Stimulated activated CD4-positive, alpha-beta T cell treated with anti-CD3 and anti-CD28 coated beads, TNF-alpha, amount 100 ng/mL, for 24 hours (primary cell): ENCODE measurements around the gene POLD1.
"Not testable (repeated sequence)": the region's sequence is repeated elsewhere in the genome, so short reads cannot be mapped to it uniquely, and the experiment has no call there.

ENCODE experiments used
- DNase-seq, 3 experiments: peaks; one replicate each; pipeline ENCODE4 v3.0.0-alpha.2; 2020; ENCODE audit warnings: low read depth in 3 of 3

POLD1 gene

DNA sequence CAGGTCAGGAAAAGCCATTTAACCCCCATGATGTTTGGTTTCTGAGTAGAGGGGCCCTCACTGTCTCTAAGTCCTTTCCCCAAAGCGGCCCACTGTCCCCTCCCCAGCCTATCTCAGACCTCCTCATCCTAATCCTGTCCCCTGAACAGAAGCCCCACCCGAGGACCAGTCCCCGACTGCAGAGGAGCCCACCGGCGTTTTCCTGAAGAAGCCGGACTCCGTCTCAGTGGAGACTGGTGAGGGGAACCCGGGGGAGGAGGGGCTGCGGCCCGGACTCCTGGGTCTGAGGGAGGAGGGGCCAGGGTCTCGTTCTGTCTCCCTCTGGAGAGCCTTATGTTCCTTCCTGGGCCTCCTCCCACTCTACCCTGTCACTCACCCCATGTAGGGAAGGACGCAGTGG lies 51.5 kb downstream of the POLD1 start:
- DNase-seq: no peak

DNA sequence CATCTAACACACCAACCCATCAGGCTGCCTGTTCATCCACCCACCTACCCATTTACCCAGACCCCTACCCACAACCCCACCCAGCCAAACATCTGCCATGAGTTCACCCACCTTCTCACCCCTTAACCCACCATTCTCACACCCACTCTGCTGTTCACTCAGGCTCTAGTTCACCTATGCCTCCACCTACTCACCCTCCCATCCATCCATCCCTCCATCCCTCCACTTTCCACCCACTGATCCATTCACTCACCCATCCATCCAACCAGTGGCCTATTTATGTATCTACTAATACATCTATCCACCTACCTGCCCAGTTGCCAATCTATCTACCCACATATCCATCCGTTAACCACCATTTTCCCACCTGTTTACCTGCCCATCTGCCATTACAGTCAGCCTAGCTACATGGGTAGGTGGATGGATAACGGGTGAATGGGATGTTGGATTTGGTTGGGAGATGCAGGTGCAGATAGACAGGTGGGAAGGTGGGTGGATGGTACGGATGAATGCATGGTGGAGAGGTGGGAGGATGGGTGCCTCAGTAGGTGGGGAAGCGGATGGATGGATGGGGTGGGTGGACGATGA lies 53.8 kb downstream of the POLD1 start:
- no peak for DNase-seq

DNA sequence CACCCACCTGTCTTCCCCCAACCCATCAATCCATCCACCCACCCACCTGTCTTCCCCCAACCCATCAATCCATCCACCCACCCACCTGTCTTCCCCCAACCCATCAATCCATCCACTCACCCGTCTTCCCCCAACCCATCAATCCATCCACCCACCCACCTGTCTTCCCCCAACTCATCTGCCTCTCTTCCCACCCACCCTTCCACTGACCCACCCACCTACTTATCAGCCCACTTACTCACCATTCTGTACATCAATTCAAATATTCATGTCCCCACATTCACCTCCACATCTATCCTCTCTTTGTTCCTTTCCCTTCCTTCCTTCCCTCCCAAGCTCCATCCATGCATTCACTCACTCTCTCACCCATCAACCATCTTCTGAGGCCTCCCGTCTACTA lies 55.0 kb downstream of the POLD1 start:
- not testable (repeated sequence) for DNase-seq

DNA sequence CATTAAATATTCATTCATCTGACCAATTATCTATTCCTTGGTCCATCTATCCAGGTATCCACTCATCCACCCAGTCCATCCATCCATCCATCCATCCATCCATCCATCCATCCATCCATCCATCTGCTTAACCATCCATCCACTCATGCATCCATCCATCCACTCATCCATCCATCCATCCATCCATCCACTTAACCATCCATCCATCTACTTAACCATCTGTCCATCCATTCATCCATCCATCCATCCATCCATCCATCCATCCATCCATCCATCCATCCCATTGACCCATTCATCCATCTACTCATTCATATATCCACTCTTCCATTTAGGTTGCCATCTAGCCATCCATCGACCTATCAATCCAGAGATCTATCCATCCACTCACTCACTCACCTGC lies 59.9 kb downstream of the POLD1 start:
- no peak for DNase-seq

DNA sequence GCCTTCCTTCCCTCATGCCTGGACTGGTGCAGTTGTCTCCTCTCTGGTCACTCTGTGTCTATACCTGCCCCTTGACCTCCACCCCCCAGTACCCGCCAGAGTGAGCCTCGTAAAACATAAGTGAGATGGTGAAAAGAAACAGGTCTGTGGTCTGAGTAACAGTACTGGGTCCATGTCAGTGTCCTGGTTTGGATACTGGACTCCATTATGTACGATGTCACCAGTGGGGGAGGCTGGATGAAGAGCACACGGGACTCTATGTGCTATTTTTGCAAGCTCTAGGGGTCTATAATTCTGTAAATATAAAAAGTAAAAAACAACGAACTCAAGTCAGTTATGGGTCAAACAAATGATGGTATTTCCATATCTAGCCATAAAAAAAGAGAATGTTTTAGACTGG lies 62.9 kb downstream of the POLD1 start:
- DNase-seq: no peak

DNA sequence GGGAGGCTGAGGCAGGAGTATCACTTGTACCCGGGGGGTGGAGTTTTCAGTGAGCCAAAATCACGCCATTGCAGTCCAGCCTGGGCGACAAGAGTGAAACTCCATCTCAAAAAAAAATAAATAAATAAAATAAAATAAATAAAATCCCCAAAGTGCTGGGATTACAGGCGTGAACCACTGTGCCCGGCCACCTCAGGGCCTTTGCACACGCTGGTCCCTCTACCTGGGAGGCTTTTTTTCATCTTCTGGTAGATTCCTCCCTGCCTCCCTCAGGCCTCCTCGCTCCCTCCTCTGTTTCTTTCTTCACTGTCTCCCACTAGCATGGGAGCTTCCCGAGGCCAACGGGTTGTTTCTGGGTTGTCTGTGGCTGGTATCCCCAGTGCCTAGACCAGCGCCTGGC lies 63.6 kb downstream of the POLD1 start:
- no peak for DNase-seq

DNA sequence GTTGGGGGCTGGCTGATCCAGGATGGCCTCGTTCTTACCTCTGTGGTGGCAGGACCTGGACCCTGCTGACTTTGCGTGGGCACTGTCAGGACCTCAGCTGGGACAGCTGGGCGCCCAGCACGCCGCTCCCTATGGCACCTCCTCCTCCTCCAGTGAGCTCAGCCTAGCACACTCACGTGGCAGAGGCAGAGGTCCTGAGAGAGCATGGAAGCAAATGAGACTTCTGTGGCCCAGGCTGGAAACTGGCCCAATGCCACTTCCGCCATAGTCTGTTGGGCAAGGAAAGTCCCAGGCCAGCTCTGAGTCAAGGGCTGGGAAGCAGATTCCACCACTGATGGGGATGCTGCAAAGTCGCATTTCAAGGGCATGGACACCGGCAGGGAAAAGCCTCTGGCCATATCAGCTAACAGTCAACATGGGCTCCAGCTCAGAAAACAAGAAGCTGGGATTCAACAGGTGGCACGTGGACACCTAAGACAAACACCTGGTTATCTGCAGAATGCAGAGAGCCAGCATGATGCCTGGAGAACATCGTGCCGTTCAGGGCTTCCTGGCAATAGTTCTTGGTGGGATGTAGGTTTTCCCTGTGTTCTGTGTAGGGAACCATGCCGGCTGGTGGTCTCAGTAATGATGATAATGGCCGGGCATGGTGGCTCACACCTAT lies 65.2 kb downstream of the POLD1 start:
- no peak for DNase-seq

DNA sequence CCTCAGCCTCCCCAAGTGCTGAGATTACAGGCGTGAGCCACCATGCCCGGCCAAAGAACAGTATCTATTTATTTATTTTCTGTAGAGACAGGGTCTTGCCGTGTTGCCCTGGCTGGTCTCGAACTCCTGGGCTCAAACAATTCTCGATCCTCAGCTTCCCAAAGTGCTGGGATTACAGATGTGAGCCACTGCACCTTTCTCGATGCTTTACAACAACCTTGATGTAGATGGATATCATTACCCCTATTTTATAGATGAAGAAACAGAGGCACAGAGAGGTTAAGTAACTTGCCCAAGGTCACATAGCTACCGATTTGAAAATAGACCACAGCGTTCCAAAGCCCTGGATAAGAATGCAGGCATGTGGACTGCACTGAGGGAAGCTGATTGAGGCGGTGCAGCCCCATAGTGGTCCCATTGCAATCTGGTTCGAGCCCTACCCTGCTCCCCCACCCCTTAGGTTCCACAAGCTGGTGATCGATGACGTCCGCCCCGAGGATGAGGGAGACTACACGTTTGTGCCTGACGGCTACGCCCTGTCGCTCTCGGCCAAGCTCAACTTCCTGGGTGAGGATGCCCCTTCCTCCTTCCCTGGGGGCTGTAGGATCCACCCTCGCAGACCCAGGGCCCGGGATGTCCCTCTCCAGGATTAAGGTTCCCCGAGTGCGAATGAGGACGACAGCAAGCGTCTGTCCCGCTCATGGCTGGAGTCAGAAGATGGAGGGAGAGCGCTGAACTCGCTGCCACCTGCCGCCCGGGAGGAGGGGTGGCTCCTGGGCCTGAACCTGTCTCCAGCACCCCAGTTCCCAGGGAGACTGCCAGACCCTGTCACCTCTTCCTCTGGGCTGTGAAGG lies 66.4 kb downstream of the POLD1 start:
- DNase-seq: no peak

DNA sequence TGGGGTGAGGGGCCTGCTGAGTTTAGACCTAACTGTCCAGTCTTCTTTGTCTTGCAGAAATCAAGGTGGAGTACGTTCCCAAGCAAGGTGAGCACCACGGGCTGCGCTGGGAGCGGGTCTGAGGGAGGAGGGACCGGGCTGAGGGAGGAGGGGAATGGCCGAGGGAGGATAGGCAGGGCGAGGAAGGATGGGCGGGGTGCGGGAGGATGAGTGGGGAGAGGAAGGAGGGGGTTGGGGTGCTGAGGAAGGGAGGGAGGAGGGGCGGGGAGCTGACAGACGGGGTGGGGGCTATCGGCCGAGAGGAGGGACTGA lies 67.0 kb downstream of the POLD1 start:
- DNase-seq: no peak

DNA sequence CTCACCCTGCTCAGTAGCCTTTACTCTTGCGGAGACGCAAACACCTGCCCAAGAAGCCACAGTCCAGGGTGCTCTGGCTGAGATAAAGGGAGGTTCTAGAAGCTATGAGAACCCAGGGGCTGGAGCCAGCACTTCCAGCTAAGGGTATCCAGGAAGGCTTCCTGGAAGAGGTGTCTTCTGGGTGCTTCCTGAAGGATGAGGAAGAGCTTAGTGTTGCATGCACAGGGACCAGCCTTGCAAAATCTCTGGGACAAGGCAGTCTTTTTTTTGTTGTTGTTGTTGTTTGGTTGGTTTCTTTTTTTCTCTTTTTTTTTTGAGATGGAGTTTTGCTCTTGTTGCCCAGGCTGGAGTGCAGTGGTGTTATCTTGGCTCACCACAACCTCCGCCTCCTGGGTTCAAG lies 69.1 kb downstream of the POLD1 start:
- DNase-seq: no peak

DNA sequence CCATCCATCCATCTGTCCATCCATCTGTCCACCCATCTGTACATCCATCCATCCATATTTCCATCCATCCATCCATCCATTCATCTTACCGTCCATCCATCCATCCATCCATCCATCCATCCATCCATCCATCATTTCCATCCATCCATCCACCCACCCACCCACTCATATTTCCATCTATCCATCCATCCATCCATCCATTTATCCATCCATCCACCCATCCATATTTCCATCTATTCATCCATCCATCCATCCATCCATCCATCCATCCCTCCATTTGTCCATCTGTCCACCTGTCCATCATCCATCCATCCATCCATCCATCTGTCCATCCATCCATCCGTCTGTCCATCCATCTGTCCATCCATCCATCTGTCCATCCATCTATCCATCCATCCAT lies 71.8 kb downstream of the POLD1 start:
- DNase-seq: no peak

DNA sequence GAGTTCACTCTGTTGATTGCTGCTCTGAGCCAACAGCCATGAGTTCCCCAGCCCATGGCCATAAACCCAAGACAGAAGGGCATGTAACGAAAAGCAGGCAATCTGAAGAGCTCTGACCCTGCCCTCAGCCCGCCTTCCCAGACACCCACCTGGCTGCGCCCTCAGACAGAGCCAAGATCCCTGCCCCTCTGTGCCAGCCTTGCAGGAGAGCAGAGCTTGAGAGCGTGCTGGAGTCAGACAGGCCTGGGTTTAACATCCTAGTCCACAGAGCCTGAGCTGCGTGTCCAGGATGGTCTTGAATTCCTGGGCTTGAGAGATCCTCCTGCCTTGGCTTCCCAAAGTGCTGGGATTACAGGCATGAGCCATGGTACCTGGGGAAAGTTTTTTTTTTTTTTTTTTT lies 73.2 kb downstream of the POLD1 start:
- no peak for DNase-seq

DNA sequence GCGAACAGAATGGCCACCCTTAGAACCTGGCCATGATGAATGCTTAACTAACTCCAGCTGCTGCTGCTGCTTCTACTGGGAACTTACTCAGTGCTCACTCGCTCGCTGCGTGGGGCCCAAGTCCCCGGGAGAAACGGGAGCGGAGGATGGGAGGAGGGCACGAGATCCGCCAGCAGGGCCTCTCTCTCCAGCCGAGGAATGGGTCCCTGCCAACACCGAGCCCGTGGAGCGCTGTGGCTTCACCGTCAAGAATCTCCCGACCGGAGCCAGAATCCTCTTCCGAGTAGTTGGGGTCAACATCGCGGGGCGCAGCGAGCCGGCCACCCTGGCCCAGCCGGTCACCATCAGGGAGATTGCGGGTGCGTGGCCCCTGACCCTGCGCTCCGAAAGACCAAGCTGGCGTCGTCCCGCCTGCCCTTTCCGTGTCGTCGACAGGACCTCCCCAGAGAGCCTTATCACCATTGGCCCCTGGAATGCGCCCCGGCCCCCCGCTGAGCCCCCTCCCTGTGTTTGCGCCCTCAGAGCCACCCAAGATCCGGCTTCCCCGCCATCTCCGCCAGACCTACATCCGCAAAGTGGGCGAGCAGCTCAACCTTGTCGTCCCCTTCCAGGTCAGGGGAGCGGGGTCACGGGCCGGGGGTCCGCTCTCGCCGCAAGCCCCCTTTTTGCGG lies 74.4 kb downstream of the POLD1 start:
- no peak for DNase-seq

DNA sequence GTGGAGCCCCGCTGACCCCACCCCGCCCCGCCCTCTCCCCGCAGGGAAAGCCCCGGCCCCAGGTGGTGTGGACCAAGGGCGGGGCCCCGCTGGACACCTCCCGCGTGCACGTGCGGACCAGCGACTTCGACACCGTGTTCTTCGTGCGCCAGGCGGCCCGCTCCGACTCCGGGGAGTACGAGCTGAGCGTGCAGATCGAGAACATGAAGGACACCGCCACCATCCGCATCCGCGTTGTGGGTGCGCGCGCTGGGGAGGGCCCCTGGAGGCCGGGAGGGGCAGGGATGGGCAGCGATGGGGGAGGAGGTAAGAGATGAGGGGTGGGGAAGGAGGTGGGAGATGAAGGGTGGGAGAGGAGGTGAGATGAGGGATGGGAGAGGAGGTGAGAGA lies 74.9 kb downstream of the POLD1 start:
- no peak for DNase-seq

DNA sequence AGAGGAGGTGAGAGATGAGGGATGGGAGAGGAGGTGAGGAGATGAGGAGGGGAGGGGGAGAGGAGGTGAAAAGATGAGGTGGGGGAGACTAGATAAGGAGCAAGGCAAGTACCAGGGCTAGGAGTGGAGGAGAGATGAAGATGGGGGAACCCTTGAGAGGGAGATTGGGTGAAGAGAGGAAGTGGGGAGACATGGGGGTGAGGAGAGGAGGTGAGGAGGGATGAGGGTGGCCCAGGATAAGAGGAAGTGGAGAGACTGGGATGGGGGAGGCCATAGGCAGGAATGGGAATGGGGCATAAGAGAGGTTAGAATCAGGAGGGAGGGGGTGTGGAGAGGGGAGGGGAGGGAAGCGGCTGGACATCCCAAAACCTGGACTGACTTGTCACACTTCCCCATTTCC lies 75.5 kb downstream of the POLD1 start:
- no peak for DNase-seq

DNA sequence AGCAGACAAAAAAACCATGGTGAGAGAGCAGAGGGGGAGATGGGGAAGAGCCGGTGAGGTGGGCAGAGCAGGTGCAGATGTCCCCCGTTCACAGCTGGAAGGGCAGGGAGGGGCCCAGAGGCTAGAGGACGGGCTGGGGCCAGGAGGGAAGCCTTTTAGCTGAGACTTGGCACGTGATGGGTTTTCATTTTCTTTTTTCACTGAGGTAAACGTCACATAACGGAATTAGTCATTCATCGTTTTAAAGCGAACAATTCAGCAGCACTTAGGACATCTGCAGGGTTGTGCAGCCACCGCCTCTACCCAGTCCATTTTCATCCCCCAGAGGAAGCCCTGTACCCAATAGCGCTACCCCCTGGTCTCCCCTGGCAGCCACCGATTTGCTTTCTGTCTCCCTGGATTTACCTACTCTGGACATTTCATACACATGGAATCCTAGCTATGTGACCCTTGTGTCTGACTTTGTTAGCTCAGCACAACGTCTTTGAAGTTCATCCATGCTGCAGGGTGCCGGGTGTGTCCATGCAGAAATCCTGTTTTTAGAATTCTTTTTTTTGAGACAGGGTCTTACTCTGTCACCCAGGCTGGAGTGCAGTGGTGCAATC lies 76.1 kb downstream of the POLD1 start:
- DNase-seq: peak in 1 of 3 experiments; percentile 9

DNA sequence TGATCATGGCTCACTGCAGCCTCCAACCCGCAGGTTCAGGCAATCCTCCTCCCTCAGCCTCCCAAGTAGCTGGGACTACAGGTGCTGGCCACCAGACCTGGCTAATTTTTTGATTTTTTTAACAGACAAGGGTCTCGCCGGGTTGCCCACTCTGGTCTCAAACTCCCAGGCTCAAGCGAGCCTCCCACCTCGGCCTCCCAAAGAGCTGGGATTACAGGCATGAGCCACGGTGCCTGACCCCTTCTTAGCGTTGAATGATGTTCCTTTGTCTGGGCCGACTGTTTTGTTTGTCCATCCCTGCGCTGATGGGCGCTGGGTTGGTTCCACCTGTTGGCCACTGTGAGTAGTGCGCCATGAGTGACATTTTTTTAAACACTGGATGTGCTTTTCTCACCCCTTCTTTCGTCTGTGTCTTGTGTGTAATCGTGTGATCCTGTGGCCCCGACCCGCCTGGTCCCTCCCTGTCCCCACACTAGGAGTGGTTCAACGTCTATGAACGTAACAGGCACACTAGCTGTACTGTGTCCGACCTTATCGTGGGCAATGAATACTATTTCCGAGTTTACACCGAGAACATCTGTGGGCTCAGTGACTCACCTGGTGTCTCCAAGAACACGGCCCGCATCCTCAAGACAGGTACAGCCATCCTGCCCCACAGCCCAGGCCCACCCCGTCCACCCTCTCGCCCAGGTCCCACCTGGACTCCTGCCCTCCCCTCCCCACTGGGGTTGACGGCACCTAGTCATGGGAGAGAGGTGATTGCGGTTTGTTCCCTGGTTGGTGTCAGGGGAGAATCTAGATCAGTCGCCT lies 77.1 kb downstream of the POLD1 start:
- peak in 2 of 3 experiments; percentile 37 to 58 for DNase-seq

DNA sequence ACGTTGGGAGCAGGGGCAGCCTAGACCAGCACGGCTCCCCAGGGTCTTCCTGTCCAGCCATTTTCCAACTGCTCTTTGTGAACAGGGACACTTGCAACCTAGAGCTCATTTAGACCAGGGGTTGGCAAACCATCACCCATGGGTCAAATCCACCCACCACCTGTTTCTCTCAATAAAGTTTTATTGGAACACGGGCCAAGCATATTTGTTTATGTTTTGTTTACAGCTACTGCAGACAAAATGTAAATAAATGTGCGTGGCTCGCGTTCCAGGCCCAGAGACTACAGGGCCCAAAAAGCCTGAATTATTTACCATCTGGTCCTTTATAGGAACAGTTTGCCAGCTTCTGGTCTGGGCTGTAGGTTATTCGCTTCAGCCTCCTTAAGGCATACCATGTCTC lies 78.8 kb downstream of the POLD1 start:
- DNase-seq: no peak

DNA sequence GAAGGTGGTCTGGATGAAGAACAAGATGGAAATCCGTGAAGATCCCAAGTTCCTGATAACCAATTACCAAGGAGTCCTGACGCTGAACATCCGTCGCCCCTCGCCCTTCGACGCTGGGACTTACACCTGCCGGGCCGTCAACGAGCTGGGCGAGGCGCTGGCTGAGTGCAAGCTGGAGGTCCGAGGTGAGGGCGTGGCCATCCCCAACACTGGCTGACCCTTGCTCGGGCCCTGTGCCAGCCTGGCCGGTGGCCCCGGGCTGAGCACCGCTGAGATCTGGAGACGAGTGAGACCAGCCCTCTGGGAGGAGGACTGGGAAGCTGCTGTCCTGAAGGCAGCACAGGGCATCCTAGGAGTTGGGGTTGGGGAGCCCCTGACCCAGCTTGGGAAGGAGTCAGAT lies 80.2 kb downstream of the POLD1 start:
- DNase-seq: no peak

DNA sequence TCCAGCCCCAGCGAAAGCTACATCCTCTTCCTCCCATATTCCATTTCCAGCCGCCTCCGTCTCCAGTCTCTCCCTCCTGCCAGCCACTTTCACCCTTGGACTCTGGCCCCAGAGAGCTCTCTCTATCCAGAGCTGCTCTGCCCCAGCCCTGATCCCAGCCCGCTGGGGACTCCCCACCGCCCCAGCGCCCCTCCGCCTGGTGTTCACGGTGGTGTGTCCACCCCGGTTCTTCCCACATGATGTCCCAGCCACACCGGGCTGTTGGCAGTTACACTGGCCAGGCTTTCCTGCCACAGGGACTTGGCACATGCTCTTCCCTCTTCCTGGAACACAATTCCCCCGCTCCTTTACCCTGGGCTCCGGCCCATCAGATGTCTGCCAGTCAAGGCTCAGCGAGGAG lies 80.9 kb downstream of the POLD1 start:
- no peak for DNase-seq

DNA sequence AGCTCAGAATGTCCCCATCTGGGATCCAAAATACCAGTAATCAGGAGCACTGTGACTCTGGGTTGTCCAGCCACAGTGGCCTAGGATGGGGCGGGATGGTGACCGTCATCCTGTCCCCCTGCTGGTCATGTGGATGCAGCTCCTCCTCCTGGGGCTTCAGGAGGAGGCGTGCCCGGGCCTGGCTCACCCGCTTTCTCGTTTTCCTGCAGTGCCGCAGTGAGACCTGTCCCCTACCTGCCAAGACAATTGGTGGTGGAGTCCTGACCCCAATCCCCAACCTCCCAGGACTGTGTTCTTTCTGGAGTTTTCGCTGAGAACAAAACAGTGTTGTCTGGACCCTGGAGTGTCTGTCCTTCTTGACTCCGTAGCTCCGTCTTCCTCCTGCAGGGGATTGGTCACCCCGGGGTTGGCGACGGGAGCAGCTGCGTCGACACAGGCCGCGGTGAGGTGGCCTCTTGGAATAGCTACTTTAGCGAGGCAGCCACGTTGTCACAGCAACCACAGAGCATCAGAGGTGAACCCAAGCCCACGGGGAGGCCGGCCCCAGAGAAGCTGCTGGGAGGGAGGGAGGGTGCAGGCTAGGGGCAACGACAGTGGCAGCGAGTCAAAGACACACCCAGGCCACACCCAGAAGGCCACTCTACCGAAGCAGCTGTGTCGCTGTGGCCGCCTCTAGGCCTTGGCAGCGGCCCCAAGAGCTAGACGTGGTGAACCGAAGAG lies 82.0 kb downstream of the POLD1 start:
- DNase-seq: no peak
